HEK293 (cell line): ENCODE results near the gene RGS9BP.
"Not testable (repeated sequence)": the region's sequence is repeated elsewhere in the genome, so short reads cannot be mapped to it uniquely, and the experiment has no call there.

Experiments
- CTCF ChIA-PET: fragments of 350-600 bp; formaldehyde crosslinking; extraction: SDS; loops from one replicate; lab custom pipeline; 2021; ENCODE audit warnings: antibody characterized with exemption; lab: Yijun Ruan, JAX
- POLR2A ChIA-PET: fragments of 300-600 bp; formaldehyde crosslinking; extraction: SDS; loops from one replicate; lab custom pipeline; 2020; ENCODE audit warnings: antibody characterized with exemption, inconsistent platforms; lab: Yijun Ruan, JAX
- H3K27ac ChIP-seq: fragments of 200-500 bp; sonication (Bioruptor generic); 2 replicates; pipeline ENCODE4 v1.5.1; 2014; ENCODE audit warnings: low read depth, low read length, control low read depth, inconsistent platforms; ENCODE audit errors: extremely low read depth
- H3K36me3 ChIP-seq, 2 experiments: fragments of 200-500 bp in 1 of 2; sonication (Bioruptor generic) in 1 of 2; 1 replicate in 1 of 2; 2 replicates in 1 of 2; pipeline ENCODE4 v1.5.1; 2014 to 2017; ENCODE audit warnings: inconsistent platforms in 2 of 2, low read length in 2 of 2; ENCODE audit not compliant: control insufficient read depth in 2 of 2, insufficient read depth in 1 of 2
- H3K4me1 ChIP-seq: fragments of 200-500 bp; sonication (Bioruptor generic); 2 replicates; pipeline ENCODE4 v1.5.1; 2014; ENCODE audit warnings: mild to moderate bottlenecking, low read length, inconsistent platforms; ENCODE audit not compliant: control insufficient read depth, insufficient read depth
- H3K4me3 ChIP-seq: 2 replicates; pipeline ENCODE4 v1.5.1; 2011; ENCODE audit warnings: low read depth, mild to moderate bottlenecking, control low read depth, low read length, moderate library complexity
- H3K9me3 ChIP-seq: fragments of 200-500 bp; sonication (Bioruptor generic); 2 replicates; pipeline ENCODE4 v1.5.1; 2014; ENCODE audit warnings: low read depth, low read length, inconsistent platforms; ENCODE audit not compliant: control insufficient read depth, insufficient read depth
- FEZF1 ChIP-seq: fragments of 450-650 bp; formaldehyde crosslinking; IDR thresholded peaks from 2 replicates; pipeline ENCODE4 v1.5.1; 2016; ENCODE audit warnings: missing biosample characterization, missing genetic modification characterization
- KLF17 ChIP-seq: fragments of 450-650 bp; formaldehyde crosslinking; IDR thresholded peaks from 2 replicates; pipeline ENCODE4 v1.5.1; 2016; ENCODE audit warnings: missing biosample characterization, missing genetic modification characterization
- PRDM1 ChIP-seq: fragments of 450-650 bp; formaldehyde crosslinking; IDR thresholded peaks from 2 replicates; pipeline ENCODE4; 2016; ENCODE audit warnings: missing biosample characterization, missing genetic modification characterization
- PRDM10 ChIP-seq: fragments of 450-650 bp; formaldehyde crosslinking; IDR thresholded peaks from 2 replicates; pipeline ENCODE4 v1.5.1; 2016; ENCODE audit warnings: missing biosample characterization, missing genetic modification characterization
- SCRT2 ChIP-seq: fragments of 450-650 bp; formaldehyde crosslinking; IDR thresholded peaks from 2 replicates; pipeline ENCODE4 v1.5.1; 2016; ENCODE audit warnings: missing biosample characterization, missing genetic modification characterization
- ZBTB7A ChIP-seq: fragments of 450-650 bp; formaldehyde crosslinking; IDR thresholded peaks from 2 replicates; pipeline ENCODE4 v1.5.1; 2016; ENCODE audit warnings: low read depth, missing biosample characterization, missing genetic modification characterization
- ZFHX2 ChIP-seq: fragments of 450-650 bp; formaldehyde crosslinking; conservative IDR thresholded peaks from 2 replicates; pipeline ENCODE4 v1.5.1; 2016; ENCODE audit warnings: missing biosample characterization, missing genetic modification characterization
- ZFP37 ChIP-seq: fragments of 450-650 bp; formaldehyde crosslinking; IDR thresholded peaks from 2 replicates; pipeline ENCODE4 v1.5.1; 2016; ENCODE audit warnings: missing biosample characterization, missing genetic modification characterization
- ZNF112 ChIP-seq: fragments of 450-650 bp; formaldehyde crosslinking; IDR thresholded peaks from 2 replicates; pipeline ENCODE4 v1.5.0; 2017; ENCODE audit warnings: missing biosample characterization, missing genetic modification characterization
- ZNF169 ChIP-seq: fragments of 450-650 bp; formaldehyde crosslinking; IDR thresholded peaks from 2 replicates; pipeline ENCODE4 v1.5.1; 2016; ENCODE audit warnings: missing biosample characterization, missing genetic modification characterization
- ZNF433 ChIP-seq: fragments of 450-650 bp; formaldehyde crosslinking; IDR thresholded peaks from 2 replicates; pipeline ENCODE4 v1.5.1; 2016; ENCODE audit warnings: missing biosample characterization, missing genetic modification characterization, low read depth
- ZNF473 ChIP-seq: fragments of 450-650 bp; formaldehyde crosslinking; IDR thresholded peaks from 2 replicates; pipeline ENCODE4 v1.5.1; 2017; ENCODE audit warnings: missing biosample characterization, missing genetic modification characterization
- ZNF580 ChIP-seq: fragments of 450-650 bp; formaldehyde crosslinking; IDR thresholded peaks from 2 replicates; pipeline ENCODE4 v1.5.1; 2016; ENCODE audit warnings: missing biosample characterization, missing genetic modification characterization
- ZNF600 ChIP-seq: fragments of 450-650 bp; formaldehyde crosslinking; IDR thresholded peaks from 2 replicates; pipeline ENCODE4 v1.5.1; 2016; ENCODE audit warnings: missing biosample characterization, missing genetic modification characterization
- ZNF768 ChIP-seq: fragments of 450-650 bp; formaldehyde crosslinking; IDR thresholded peaks from 2 replicates; pipeline ENCODE4 v1.5.1; 2018; ENCODE audit warnings: missing biosample characterization, mild to moderate bottlenecking, missing genetic modification characterization
- ZNF791 ChIP-seq: fragments of 450-650 bp; formaldehyde crosslinking; IDR thresholded peaks from 2 replicates; pipeline ENCODE4 v1.5.1; 2016; ENCODE audit warnings: missing biosample characterization, missing genetic modification characterization
- ZNF792 ChIP-seq: fragments of 450-650 bp; formaldehyde crosslinking; IDR thresholded peaks from 2 replicates; pipeline ENCODE4 v1.5.1; 2016; ENCODE audit warnings: missing biosample characterization, missing genetic modification characterization

RGS9BP gene

GRCh38 chr19:32652331-32652730 lies 23.3 kb upstream of the RGS9BP start:
- H3K27ac ChIP-seq, H3K4me3 ChIP-seq, H3K9me3 ChIP-seq: not testable (repeated sequence)
- peaks cover 37 to 82% of the 10 kb centered on the region in 2 experiments for H3K36me3 ChIP-seq
- TF ChIP-seq ZNF433 (tag by site-specific recombination): 0 out of 2 replicates have a peak, but pooled peaks have one; percentile 5
- 0 out of 2 replicates have a peak, but pooled peaks have one; percentile 34 for TF ChIP-seq PRDM1
- POLR2A ChIA-PET: interaction anchor here (0.6 kb wide), 1 partner anchor 29 kb away, joined by 3 read pairs; no protein-coding TSS in a partner anchor
- H3K4me1 ChIP-seq: peaks cover 13% of the 10 kb centered on the region
- CTCF ChIA-PET: interaction anchor here (0.5 to 1.2 kb wide), 4 partner anchors 14 to 186 kb away, joined by 3 to 4 read pairs (median 3); no protein-coding TSS in a partner anchor

- H3K9me3 ChIP-seq: no peaks in the 10 kb centered on the region; the same call in 1 of the 2 replicates
- POLR2A ChIA-PET: no interaction called here
- peaks cover 31 to 82% of the 10 kb centered on the region in 2 experiments for H3K36me3 ChIP-seq
- no peak overlapping the region for H3K27ac ChIP-seq
- peaks cover 13% of the 10 kb centered on the region for H3K4me1 ChIP-seq
- no peak overlapping the region for H3K4me3 ChIP-seq
- CTCF ChIA-PET: interaction anchor here (1.2 kb wide), 1 partner anchor 15 kb away, joined by 4 read pairs; no protein-coding TSS in a partner anchor
- TF ChIP-seq SCRT2 (tag by site-specific recombination) (0 out of 2 replicates have a peak, but pooled peaks have one; percentile 32), PRDM10 (tag by site-specific recombination) (peak; percentile 97), ZNF473 (tag by site-specific recombination) (no peak), ZNF600 (peak; percentile 98), FEZF1 (tag by site-specific recombination) (peak; percentile 75), ZFHX2 (tag by site-specific recombination) (peak; percentile 55; the same call in 1 of the 2 replicates)
Observed at GRCh38 chr19:32652894-32653598, 22.6 kb upstream of the RGS9BP start.

- H3K36me3 ChIP-seq: peaks cover 32 to 82% of the 10 kb centered on the region in 2 experiments
Observed at GRCh38 chr19:32653599-32653915, 22.1 kb upstream of the RGS9BP start.

More at GRCh38 chr19:32653599-32653915, 22.1 kb upstream of the RGS9BP start:
- ChIA-PET CTCF (no interaction called here), POLR2A (no interaction called here)
- peaks cover 13% of the 10 kb centered on the region for H3K4me1 ChIP-seq
- no peak overlapping the region for H3K27ac ChIP-seq
- H3K4me3 ChIP-seq: no peak overlapping the region
- TF ChIP-seq ZNF580 (tag by site-specific recombination): no peak
- TF ChIP-seq ZNF768 (tag by site-specific recombination): no peak
- TF ChIP-seq ZNF791 (tag by site-specific recombination): no peak
- TF ChIP-seq ZFHX2 (tag by site-specific recombination): no peak
- no peak for TF ChIP-seq ZNF112
- no peak for TF ChIP-seq ZNF169 (tag by site-specific recombination)
- no peak for TF ChIP-seq KLF17 (tag by site-specific recombination)
- TF ChIP-seq ZFP37 (tag by site-specific recombination): no peak
- no peak for TF ChIP-seq ZNF792 (tag by site-specific recombination)
- TF ChIP-seq PRDM1: no peak
- TF ChIP-seq ZBTB7A (tag by site-specific recombination): no peak
- TF ChIP-seq, all 188 proteins: peak for 0
- H3K9me3 ChIP-seq: no peaks in the 10 kb centered on the region; the same call in 1 of the 2 replicates
